ENCODE measurements around the gene PLK1. TPM values are rescaled to one million over a fixed set of nuclear protein-coding genes. Genes with fewer than 3 reads are reported as not detected.

PLK1 gene
- total and polyA plus RNA-seq, 2 experiments from 2014 or later = 5.0 to 13.6 TPM

GRCh38 chr16:23666571-23667354 is 11.9 kb upstream of the PLK1 start:
- H3K4me3 ChIP-seq = no peak overlapping the region
- no peak for DNase-seq (ENCODE audit: low spot score)
- no peaks in the 10 kb centered on the region for H3K9me2 ChIP-seq (replicated peaks; ENCODE audit: insufficient read depth)
- H2AFZ ChIP-seq = no peak overlapping the region
- TF ChIP-seq EZH2phosphoT487 (IDR thresholded peaks at IDR 0.05; ENCODE audit: low read depth, severe bottlenecking, unreplicated experiment) = no peak
- TF ChIP-seq EZH2 (IDR thresholded peaks at IDR 0.05; ENCODE audit: borderline replicate concordance) = no peak
- no peak for TF ChIP-seq CTCF (IDR thresholded peaks at IDR 0.05; ENCODE audit: poor library complexity)
- WGBS (ENCODE audit: low lambda C conversion rate, missing lambda C conversion rate) = 83% methylated on average over 7 of the region's 7 CpGs
- H3K4me1 ChIP-seq (ENCODE audit: insufficient read depth) = no peaks in the 10 kb centered on the region
- no peak overlapping the region for H3K4me2 ChIP-seq
- H3K9me3 ChIP-seq (ENCODE audit: low read depth) = no peaks in the 10 kb centered on the region
- H3K79me2 ChIP-seq = no peaks in the 10 kb centered on the region
- H4K20me1 ChIP-seq (ENCODE audit: insufficient read depth, poor library complexity, severe bottlenecking) = no peaks in the 10 kb centered on the region
- no peaks in the 10 kb centered on the region for H3K27me3 ChIP-seq
- H3K27ac ChIP-seq = no peak overlapping the region
- H3K36me3 ChIP-seq (replicated peaks; ENCODE audit: insufficient read depth, low read depth) = no peaks in the 10 kb centered on the region

DNA sequence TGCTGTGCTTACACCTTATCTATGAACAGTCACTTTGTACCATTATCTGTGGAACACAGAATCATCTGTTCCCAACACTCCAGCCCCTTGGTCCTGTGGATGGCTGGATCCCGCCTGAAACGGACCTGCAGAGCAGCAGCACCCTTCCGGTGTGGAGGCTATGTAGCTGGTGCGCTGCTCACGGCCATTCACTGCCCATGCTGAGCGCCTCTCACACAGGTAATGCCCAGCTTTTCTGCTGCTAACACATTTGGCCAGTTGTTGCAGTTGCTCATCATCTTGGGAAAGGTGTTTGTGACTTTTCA is 11.4 kb upstream of the PLK1 start:
- Histone ChIP-seq H3K27me3 (no peaks in the 10 kb centered on the region), H2AFZ (no peak overlapping the region), H3K4me2 (no peak overlapping the region), H3K4me1 (ENCODE audit: insufficient read depth) (no peaks in the 10 kb centered on the region), H3K4me3 (no peak overlapping the region), H3K36me3 (replicated peaks; ENCODE audit: insufficient read depth, low read depth) (no peaks in the 10 kb centered on the region), H4K20me1 (ENCODE audit: insufficient read depth, poor library complexity, severe bottlenecking) (no peaks in the 10 kb centered on the region), H3K27ac (no peak overlapping the region), H3K9me3 (ENCODE audit: low read depth) (no peaks in the 10 kb centered on the region), H3K9me2 (replicated peaks; ENCODE audit: insufficient read depth) (no peaks in the 10 kb centered on the region), H3K79me2 (no peaks in the 10 kb centered on the region)
- 92% methylated on average over 6 of the region's 6 CpGs for whole genome bisulfite sequencing (ENCODE audit: low lambda C conversion rate, missing lambda C conversion rate)
- no peak for DNase-seq (ENCODE audit: low spot score)
- TF ChIP-seq EZH2phosphoT487 (IDR thresholded peaks at IDR 0.05; ENCODE audit: low read depth, severe bottlenecking, unreplicated experiment) (no peak), CTCF (IDR thresholded peaks at IDR 0.05; ENCODE audit: poor library complexity) (no peak), EZH2 (IDR thresholded peaks at IDR 0.05; ENCODE audit: borderline replicate concordance) (no peak)

DNA sequence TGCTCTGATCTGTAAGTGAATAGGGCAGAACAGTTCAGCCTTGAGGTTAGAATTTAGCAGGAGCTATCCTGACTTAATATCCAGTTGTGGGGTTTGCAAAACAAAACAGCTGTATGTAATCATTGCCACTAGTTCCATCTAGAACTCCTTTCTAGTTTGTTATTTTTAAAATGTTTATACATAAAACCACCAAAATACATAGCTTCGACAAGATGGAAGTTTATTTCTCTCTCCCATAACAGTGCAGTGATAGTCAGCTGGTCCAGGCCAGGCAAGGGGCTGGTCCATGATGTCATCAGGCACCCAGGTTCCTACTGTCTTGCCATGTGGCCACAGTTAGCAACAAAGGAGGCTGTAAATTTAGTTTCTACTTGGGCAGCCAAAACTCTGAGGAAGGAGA is 10.5 kb upstream of the PLK1 start:
- no peak overlapping the region for H2AFZ ChIP-seq
- no peaks in the 10 kb centered on the region for H3K27me3 ChIP-seq
- H3K9me2 ChIP-seq (replicated peaks; ENCODE audit: insufficient read depth) = no peaks in the 10 kb centered on the region
- no peak overlapping the region for H3K4me2 ChIP-seq
- TF ChIP-seq EZH2phosphoT487 (IDR thresholded peaks at IDR 0.05; ENCODE audit: low read depth, severe bottlenecking, unreplicated experiment) (no peak), EZH2 (IDR thresholded peaks at IDR 0.05; ENCODE audit: borderline replicate concordance) (no peak), CTCF (IDR thresholded peaks at IDR 0.05; ENCODE audit: poor library complexity) (no peak)
- H3K4me3 ChIP-seq = no peak overlapping the region
- H3K9me3 ChIP-seq (ENCODE audit: low read depth) = no peaks in the 10 kb centered on the region
- no peaks in the 10 kb centered on the region for H3K4me1 ChIP-seq (ENCODE audit: insufficient read depth)
- DNase-seq (ENCODE audit: low spot score) = no peak
- no peak overlapping the region for H3K27ac ChIP-seq
- 64% methylated on average over 1 of the region's 1 CpG for WGBS (ENCODE audit: low lambda C conversion rate, missing lambda C conversion rate)
- no peaks in the 10 kb centered on the region for H3K36me3 ChIP-seq (replicated peaks; ENCODE audit: insufficient read depth, low read depth)
- H3K79me2 ChIP-seq = no peaks in the 10 kb centered on the region
- H4K20me1 ChIP-seq (ENCODE audit: insufficient read depth, poor library complexity, severe bottlenecking) = no peaks in the 10 kb centered on the region

Data from hepatocyte (in vitro differentiated cells).